H1 (cell line): ENCODE results near the gene MAVS. TPM values are rescaled to one million over a fixed set of nuclear protein-coding genes. Genes with fewer than 3 reads are reported as not detected.

ENCODE experiments used
- CTCF ChIA-PET: fragments of 300-600 bp; sonication (Branson Sonifier 250); formaldehyde crosslinking; loops from one replicate; lab custom pipeline; 2021; ENCODE audit not compliant: partially characterized antibody; lab: Charles Lee
- POLR2A ChIA-PET: fragments of 300-600 bp; sonication (Branson Sonifier 250); formaldehyde crosslinking; loops from one replicate; lab custom pipeline; 2021; ENCODE audit warnings: inconsistent platforms; ENCODE audit not compliant: partially characterized antibody; lab: Charles Lee
- DNase-seq, 2 experiments: peaks; one replicate each; pipeline versions ENCODE4 v3.0.0 to v3.0.0-alpha.2; 2010 to 2022; ENCODE audit warnings: low spot score in 2 of 2, low read depth in 1 of 2, mixed read lengths in 1 of 2
- FAIRE-seq: peaks from 2 replicates; lab custom pipeline; 2011; peaks lifted over from hg19 to GRCh38; lab: Jason Lieb, UNC
- H2AFZ ChIP-seq: 2 replicates; pipeline ENCODE4 v1.8.1; 2012; ENCODE audit warnings: low read length, inconsistent platforms
- H2AK5ac ChIP-seq: 2 replicates; pipeline ENCODE4 v1.6.1; 2013; ENCODE audit warnings: low read depth, low read length
- H2BK120ac ChIP-seq: replicated peaks from 2 replicates; pipeline ENCODE3; 2013; ENCODE audit warnings: low read depth, low read length, inconsistent platforms
- H2BK12ac ChIP-seq: 2 replicates; pipeline ENCODE4 v1.6.1; 2013; ENCODE audit warnings: low read depth, low read length
- H2BK15ac ChIP-seq: 2 replicates; pipeline ENCODE4 v1.6.1; 2013; ENCODE audit warnings: low read length
- H2BK20ac ChIP-seq: 2 replicates; pipeline ENCODE4 v1.6.1; 2013; ENCODE audit warnings: low read length
- H2BK5ac ChIP-seq: 2 replicates; pipeline ENCODE4 v1.6.1; 2013; ENCODE audit warnings: low read depth, low read length
- H3K14ac ChIP-seq: 2 replicates; pipeline ENCODE4 v1.6.1; 2013; ENCODE audit warnings: inconsistent platforms; ENCODE audit not compliant: insufficient read length
- H3K18ac ChIP-seq: 2 replicates; pipeline ENCODE4 v1.6.1; 2013; ENCODE audit warnings: low read length; ENCODE audit errors: extremely low read depth
- H3K23ac ChIP-seq: 2 replicates; pipeline ENCODE4 v1.6.1; 2013; ENCODE audit warnings: inconsistent platforms; ENCODE audit not compliant: insufficient read length
- H3K23me2 ChIP-seq: 2 replicates; pipeline ENCODE4 v1.6.1; 2013; ENCODE audit warnings: low read depth, low read length
- H3K27ac ChIP-seq: 2 replicates; pipeline ENCODE4 v1.6.1; 2011; ENCODE audit warnings: low read depth, low read length, inconsistent platforms
- H3K27me3 ChIP-seq, 4 experiments: replicated peaks in 1 of 4; 1 replicate in 1 of 4; 2 replicates in 3 of 4; pipeline versions ENCODE4 v1.6.1 to v1.8.1; 2011 to 2013; ENCODE audit warnings: low read length in 3 of 4, mild to moderate bottlenecking in 3 of 4, inconsistent platforms in 2 of 4, mixed read lengths in 2 of 4, moderate library complexity in 1 of 4; ENCODE audit not compliant: control insufficient read depth in 3 of 4, insufficient read depth in 3 of 4; ENCODE audit errors: extremely low read depth in 1 of 4
- H3K36me3 ChIP-seq, 4 experiments: 2 replicates each; pipeline versions ENCODE4 v1.6.1 to v1.8.1; 2011 to 2013; ENCODE audit warnings: mild to moderate bottlenecking in 4 of 4, low read length in 3 of 4, moderate library complexity in 2 of 4, control low read depth in 1 of 4, inconsistent platforms in 1 of 4; ENCODE audit not compliant: insufficient read depth in 4 of 4, control insufficient read depth in 2 of 4
- H3K4ac ChIP-seq: replicated peaks from 2 replicates; pipeline ENCODE3; 2013; ENCODE audit warnings: low read length, low read depth, mixed read lengths, inconsistent platforms; ENCODE audit not compliant: insufficient read length
- H3K4me1 ChIP-seq, 4 experiments: replicated peaks in 1 of 4; 1 replicate in 1 of 4; 2 replicates in 3 of 4; pipeline versions ENCODE4 v1.6.1 to v1.8.1; 2011 to 2013; ENCODE audit warnings: low read length in 3 of 4, inconsistent platforms in 2 of 4, mixed read lengths in 1 of 4; ENCODE audit not compliant: insufficient read depth in 4 of 4, control insufficient read depth in 3 of 4
- H3K4me2 ChIP-seq, 2 experiments: 2 replicates each; pipeline versions ENCODE4 v1.6.1 to v1.8.1; 2011 to 2013; ENCODE audit warnings: low read depth in 2 of 2, low read length in 2 of 2, control low read depth in 1 of 2, inconsistent platforms in 1 of 2, mild to moderate bottlenecking in 1 of 2; ENCODE audit not compliant: insufficient read depth in 1 of 2
- H3K4me3 ChIP-seq, 4 experiments: fragments of 200-600, 300-600 bp in 1 of 4; sonication (generic), shearing (Covaris generic), sonication (Bioruptor Twin) in 1 of 4; 2 replicates each; pipeline versions ENCODE4 v1.5.1 to v1.8.1; 2011 to 2016; ENCODE audit warnings: low read length in 4 of 4, low read depth in 3 of 4, control low read depth in 2 of 4, inconsistent platforms in 2 of 4, mild to moderate bottlenecking in 2 of 4, mixed read lengths in 1 of 4, moderate library complexity in 1 of 4; ENCODE audit not compliant: insufficient read depth in 2 of 4; ENCODE audit errors: extremely low read depth in 1 of 4
- H3K56ac ChIP-seq: replicated peaks from 2 replicates; pipeline ENCODE3; 2013; ENCODE audit warnings: low read depth, mild to moderate bottlenecking, mixed read lengths, low read length, inconsistent platforms; ENCODE audit not compliant: insufficient read length
- H3K79me1 ChIP-seq: 2 replicates; pipeline ENCODE4 v1.6.1; 2013; ENCODE audit warnings: low read depth, low read length, control low read depth
- H3K79me2 ChIP-seq, 2 experiments: 2 replicates each; pipeline versions ENCODE4 v1.6.1 to v1.8.1; 2012 to 2013; ENCODE audit warnings: low read length in 2 of 2, mild to moderate bottlenecking in 2 of 2, inconsistent platforms in 1 of 2; ENCODE audit not compliant: insufficient read depth in 2 of 2, control insufficient read depth in 1 of 2
- H3K9ac ChIP-seq, 4 experiments: replicated peaks in 1 of 4; 1 replicate in 1 of 4; 2 replicates in 3 of 4; pipeline versions ENCODE4 v1.6.1 to v1.8.1; 2011 to 2013; ENCODE audit warnings: low read depth in 3 of 4, low read length in 3 of 4, control low read depth in 2 of 4, mild to moderate bottlenecking in 2 of 4, moderate library complexity in 2 of 4, inconsistent platforms in 1 of 4; ENCODE audit errors: extremely low read depth in 1 of 4
- H3K9me3 ChIP-seq, 2 experiments: 2 replicates each; pipeline versions ENCODE4 v1.6.1 to v1.8.1; 2012 to 2013; ENCODE audit warnings: mild to moderate bottlenecking in 2 of 2, moderate library complexity in 2 of 2, control low read depth in 1 of 2, inconsistent platforms in 1 of 2, low read depth in 1 of 2, low read length in 1 of 2, mixed read lengths in 1 of 2; ENCODE audit not compliant: insufficient read depth in 2 of 2
- H4K20me1 ChIP-seq, 2 experiments: replicated peaks in 1 of 2; 2 replicates each; pipeline versions ENCODE3 to v1.8.1; 2011 to 2013; ENCODE audit warnings: inconsistent platforms in 2 of 2, low read length in 2 of 2, mild to moderate bottlenecking in 1 of 2; ENCODE audit not compliant: insufficient read depth in 2 of 2, control insufficient read depth in 1 of 2
- H4K5ac ChIP-seq: 2 replicates; pipeline ENCODE4 v1.6.1; 2013; ENCODE audit warnings: low read length, low read depth, mixed read lengths, inconsistent platforms; ENCODE audit not compliant: insufficient read length
- H4K8ac ChIP-seq: 2 replicates; pipeline ENCODE4 v1.8.0; 2013; ENCODE audit warnings: mild to moderate bottlenecking, moderate library complexity, low read length, inconsistent platforms; ENCODE audit not compliant: insufficient read depth; ENCODE audit errors: extremely low read depth
- H4K91ac ChIP-seq: replicated peaks from 2 replicates; pipeline ENCODE3; 2013; ENCODE audit warnings: low read length, mixed read lengths, inconsistent platforms; ENCODE audit not compliant: insufficient read length
- BACH1 ChIP-seq: IDR thresholded peaks from 2 replicates; pipeline ENCODE4 v1.6.1; 2012; ENCODE audit warnings: low read length, improper control_type of control experiment
- HDAC6 ChIP-seq: IDR thresholded peaks from one replicate; pipeline ENCODE4 v1.7.1; 2012; ENCODE audit warnings: low read depth, mild to moderate bottlenecking, inconsistent platforms, low read length, moderate library complexity
- KDM4A ChIP-seq: IDR thresholded peaks from one replicate; pipeline ENCODE4 v1.7.1; 2012; ENCODE audit warnings: low read depth, mild to moderate bottlenecking, moderate library complexity, low read length, inconsistent platforms; ENCODE audit not compliant: severe bottlenecking
- SAP30 ChIP-seq: fragments of 300-600 bp; sonication (generic); IDR thresholded peaks from 2 replicates; pipeline ENCODE4 v1.7.1; 2012; ENCODE audit warnings: low read length, moderate library complexity, mild to moderate bottlenecking, inconsistent platforms; ENCODE audit not compliant: insufficient read depth, insufficient replicate concordance
- SIN3A ChIP-seq, 2 experiments: IDR thresholded peaks in 1 of 2; conservative IDR thresholded peaks in 1 of 2; 2 replicates each; pipeline ENCODE4 v1.6.1; 2011 to 2012; ENCODE audit warnings: low read length in 2 of 2, improper control_type of control experiment in 1 of 2, low read depth in 1 of 2, mild to moderate bottlenecking in 1 of 2
- SRF ChIP-seq: IDR thresholded peaks from 2 replicates; pipeline ENCODE4 v1.6.1; 2011; ENCODE audit warnings: mild to moderate bottlenecking, low read depth, low read length, moderate library complexity
- YY1 ChIP-seq: IDR thresholded peaks from 2 replicates; pipeline ENCODE4 v1.6.1; 2011; ENCODE audit warnings: low read depth, mild to moderate bottlenecking, low read length
- WGBS, 2 experiments: shearing (Covaris generic) in 1 of 2; methylation state at CpG; one replicate each; pipeline versions ENCODE4 v1.1.6 to v1.1.7; 2013 to 2015; ENCODE audit warnings: low lambda C conversion rate in 2 of 2, mixed read lengths in 2 of 2, inconsistent platforms in 1 of 2, low coverage in 1 of 2, missing lambda C conversion rate in 1 of 2; ENCODE audit not compliant: insufficient replicate concordance in 2 of 2, insufficient coverage in 1 of 2, insufficient read length in 1 of 2; ENCODE audit errors: extremely low coverage in 1 of 2, missing lambda C conversion rate in 1 of 2; 5-methylcytosine and 5-hydroxymethylcytosine counted together
- polyA plus RNA-seq, 7 experiments: library from polyadenylated mRNA; depleted of rRNA in 3 of 7; stranded (reverse) in 5 of 7; unstranded in 2 of 7; fragments of >200 nt in 5 of 7; fragments of 200-250 nt in 2 of 7; gene quantifications; 1 replicate in 5 of 7; 2 replicates in 1 of 7; 4 replicates in 1 of 7; pipeline versions ENCODE4 v1.2.1 to v1.2.3, GENCODE V29; 2011 to 2013; ENCODE audit warnings: missing spikeins in 2 of 7, mixed read lengths in 2 of 7
- total RNA-seq: library from RNA; stranded (reverse); fragmentation: NEBNext Ultra II Directional; extraction: Animal tissue kit (Norgen Biotek cat#: 25700); gene quantifications from 2 replicates; pipeline ENCODE4 v1.2.1, GENCODE V29; 2021
- TF ChIP-seq, protein P1 (sequence below): IDR thresholded peaks from 2 replicates; pipeline ENCODE4 v1.6.1; 2012; ENCODE audit warnings: low read length, inconsistent platforms

The MAVS gene
- total and polyA plus RNA-seq, 2 of the 8 experiments (the other 6 are each of a cell fraction or from before 2014, with no cell fraction given), result 9.9 to 24.3 TPM

DNA sequence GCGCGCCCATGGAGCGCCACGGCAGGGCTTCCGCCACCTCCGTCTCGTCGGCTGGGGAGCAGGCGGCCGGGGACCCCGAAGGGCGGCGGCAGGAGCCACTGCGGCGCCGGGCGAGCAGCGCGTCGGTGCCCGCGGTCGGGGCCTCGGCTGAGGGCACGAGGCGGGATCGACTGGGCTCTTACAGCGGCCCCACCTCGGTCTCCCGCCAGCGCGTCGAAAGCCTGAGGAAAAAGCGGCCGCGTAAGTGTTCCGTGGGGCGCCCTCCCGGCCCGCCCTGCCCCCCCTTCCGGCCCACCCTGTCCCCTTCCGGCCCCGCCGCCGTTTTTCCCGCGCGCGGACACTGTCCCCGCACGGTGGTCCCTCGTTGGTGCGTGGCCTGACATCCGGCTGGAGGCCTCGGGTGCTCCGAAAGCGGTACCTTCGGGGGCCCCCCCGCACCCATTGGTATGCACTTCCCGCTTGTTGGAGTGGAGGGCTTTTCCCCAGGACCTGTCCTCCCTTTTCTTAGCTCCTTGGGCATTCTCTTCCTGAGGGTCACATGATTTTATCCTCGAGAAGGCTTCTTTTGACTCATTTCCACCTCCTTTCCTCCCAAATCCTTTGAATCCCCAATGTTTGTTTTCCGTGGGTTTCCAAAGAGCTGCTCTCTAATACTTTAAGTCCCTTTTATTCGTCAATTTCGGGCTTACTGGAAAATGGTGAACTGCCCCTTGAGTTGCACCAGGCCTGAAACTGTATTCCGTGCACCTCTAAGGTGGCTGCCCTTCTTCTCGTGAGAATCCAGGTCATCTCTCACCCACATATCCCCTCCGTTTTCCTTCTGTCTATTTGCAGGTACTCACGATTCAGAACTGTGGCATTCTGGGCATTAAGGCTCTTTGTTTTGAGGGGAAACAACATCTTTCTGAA, 43.1 kb downstream of the MAVS start:
- peak overlapping the region; percentile 56 for H3K56ac ChIP-seq
- peaks cover 21 to 33% of the 10 kb centered on the region in 2 experiments for H4K20me1 ChIP-seq
- TF ChIP-seq SAP30, result no peak
- peak in 1 of 2 experiments; percentile 47; a peak in 1 of 4 replicates for TF ChIP-seq SIN3A (conservative IDR thresholded peaks at IDR 0.05 in 1 of 2, IDR thresholded peaks at IDR 0.05 in 1 of 2; ENCODE audit: low read depth in 1 of 2, low read length in 2 of 2)
- no peak for TF ChIP-seq BACH1
- TF ChIP-seq HDAC6, result no peak
- TF ChIP-seq, protein P1, sequence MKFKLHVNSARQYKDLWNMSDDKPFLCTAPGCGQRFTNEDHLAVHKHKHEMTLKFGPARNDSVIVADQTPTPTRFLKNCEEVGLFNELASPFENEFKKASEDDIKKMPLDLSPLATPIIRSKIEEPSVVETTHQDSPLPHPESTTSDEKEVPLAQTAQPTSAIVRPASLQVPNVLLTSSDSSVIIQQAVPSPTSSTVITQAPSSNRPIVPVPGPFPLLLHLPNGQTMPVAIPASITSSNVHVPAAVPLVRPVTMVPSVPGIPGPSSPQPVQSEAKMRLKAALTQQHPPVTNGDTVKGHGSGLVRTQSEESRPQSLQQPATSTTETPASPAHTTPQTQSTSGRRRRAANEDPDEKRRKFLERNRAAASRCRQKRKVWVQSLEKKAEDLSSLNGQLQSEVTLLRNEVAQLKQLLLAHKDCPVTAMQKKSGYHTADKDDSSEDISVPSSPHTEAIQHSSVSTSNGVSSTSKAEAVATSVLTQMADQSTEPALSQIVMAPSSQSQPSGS, result no peak
- TF ChIP-seq SRF, result no peak
- peak; percentile 51 for TF ChIP-seq KDM4A
- TF ChIP-seq YY1, result no peak

More for the DNA sequence above, 43.1 kb downstream of the MAVS start:
- Histone ChIP-seq H2BK15ac (no peak overlapping the region), H3K4me1 (peaks cover 0 to 8% (median 5%) of the 10 kb centered on the region in 4 experiments; a peak in 4 of 7 replicates), H4K91ac (peak overlapping the region; percentile 56), H3K4me3 (peak overlapping the region; percentile 68 to 100 (median 96)), H3K18ac (peak overlapping the region; percentile 34; the same call in 1 of the 2 replicates), H3K4ac (peak overlapping the region; percentile 1), H3K27ac (peak overlapping the region; percentile 95), H2BK12ac (no peak overlapping the region), H2AK5ac (no peak overlapping the region), H4K5ac (peak overlapping the region; percentile 32), H2BK120ac (no peak overlapping the region), H3K14ac (no peak overlapping the region), H3K4me2 (peak overlapping the region; percentile 66 to 97), H3K79me1 (peaks cover 4% of the 10 kb centered on the region), H3K9ac (peak overlapping the region; percentile 89 to 92 (median 91)), H2AFZ (no peak overlapping the region), H4K8ac (peak overlapping the region; percentile 96; the same call in 1 of the 2 replicates), H3K23me2 (peaks cover 8% of the 10 kb centered on the region; the same call in 1 of the 2 replicates), H3K79me2 (peaks cover 58 to 67% of the 10 kb centered on the region in 2 experiments), H3K27me3 (no peaks in the 10 kb centered on the region; a peak in 1 of 7 replicates), H2BK5ac (peak overlapping the region; percentile 16), H3K36me3 (peaks cover 0 to 10% (median under 1%) of the 10 kb centered on the region in 4 experiments; a peak in 2 of 8 replicates), H3K23ac (no peak overlapping the region), H2BK20ac (no peak overlapping the region), H3K9me3 (no peaks in the 10 kb centered on the region)
- ChIA-PET CTCF (interaction anchor here (0.6 to 1.1 kb wide), 3 partner anchors 11 to 133 kb away, joined by 3 read pairs; partner anchors contain the start of gene CENPB), POLR2A (interaction anchor here (0.6 to 3.6 kb wide), 30 partner anchors 8 to 395 kb away, joined by 3 to 16 read pairs (median 3); partner anchors contain the start of genes ADISSP, CDC25B, CENPB and MAVS)
- 0% methylated on average over 58 of the region's 68 CpGs; no CpG with 5 or more reads in 1 of the 2 experiments for WGBS, 2 experiments
- DNase-seq (peak in 1 of 2 experiments; percentile 53), FAIRE-seq (no peak)
